Uterus (tissue), 2 donors: ENCODE measurements around the gene SPTBN5.

Source experiments
- POLR2A ChIP-seq, 2 donors: fragments of 450-650 bp; IDR thresholded peaks; one replicate each; pipeline ENCODE4 v1.6.1; 2016; ENCODE audit warnings: antibody characterized with exemption in 2 of 2, mild to moderate bottlenecking in 1 of 2, moderate library complexity in 1 of 2
- TF ChIP-seq, protein P1 (sequence below), 4 experiments: fragments of 200-600 bp in 2 of 4; fragments of 450-650 bp in 2 of 4; sonication (generic) in 2 of 4; IDR thresholded peaks; one replicate each; pipeline ENCODE4 v1.5.1; 2016 to 2019; ENCODE audit warnings: antibody characterized with exemption in 4 of 4, mild to moderate bottlenecking in 2 of 4, moderate library complexity in 1 of 4

DNA sequence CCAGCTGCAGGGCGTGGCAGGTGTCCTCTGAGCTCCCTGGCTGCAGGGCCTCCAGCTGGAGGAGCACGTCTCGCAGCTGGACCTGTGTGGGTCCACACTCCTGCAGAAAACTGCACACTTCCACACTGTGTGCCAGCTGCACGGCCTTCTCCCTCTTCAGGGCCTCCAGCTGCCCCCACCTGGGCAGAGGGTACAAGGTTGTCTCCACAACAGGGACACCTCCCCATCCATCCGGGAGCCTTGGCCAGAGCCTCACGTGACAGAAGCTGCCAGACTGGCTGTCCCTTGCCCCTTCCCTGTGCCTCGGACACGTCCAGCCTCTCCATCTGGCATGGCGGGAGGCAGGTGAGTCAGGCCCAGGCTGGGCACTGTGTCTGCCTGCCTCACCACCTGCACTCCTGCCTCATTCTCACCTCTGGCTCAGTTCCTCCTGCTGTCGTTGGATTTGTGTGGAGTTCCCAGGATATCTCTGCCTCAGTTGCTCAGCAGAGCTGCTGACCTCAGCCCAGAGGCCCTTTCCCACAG, 14.5 kb downstream of the SPTBN5 start:
- TF ChIP-seq, protein P1, sequence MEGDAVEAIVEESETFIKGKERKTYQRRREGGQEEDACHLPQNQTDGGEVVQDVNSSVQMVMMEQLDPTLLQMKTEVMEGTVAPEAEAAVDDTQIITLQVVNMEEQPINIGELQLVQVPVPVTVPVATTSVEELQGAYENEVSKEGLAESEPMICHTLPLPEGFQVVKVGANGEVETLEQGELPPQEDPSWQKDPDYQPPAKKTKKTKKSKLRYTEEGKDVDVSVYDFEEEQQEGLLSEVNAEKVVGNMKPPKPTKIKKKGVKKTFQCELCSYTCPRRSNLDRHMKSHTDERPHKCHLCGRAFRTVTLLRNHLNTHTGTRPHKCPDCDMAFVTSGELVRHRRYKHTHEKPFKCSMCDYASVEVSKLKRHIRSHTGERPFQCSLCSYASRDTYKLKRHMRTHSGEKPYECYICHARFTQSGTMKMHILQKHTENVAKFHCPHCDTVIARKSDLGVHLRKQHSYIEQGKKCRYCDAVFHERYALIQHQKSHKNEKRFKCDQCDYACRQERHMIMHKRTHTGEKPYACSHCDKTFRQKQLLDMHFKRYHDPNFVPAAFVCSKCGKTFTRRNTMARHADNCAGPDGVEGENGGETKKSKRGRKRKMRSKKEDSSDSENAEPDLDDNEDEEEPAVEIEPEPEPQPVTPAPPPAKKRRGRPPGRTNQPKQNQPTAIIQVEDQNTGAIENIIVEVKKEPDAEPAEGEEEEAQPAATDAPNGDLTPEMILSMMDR (IDR thresholded peaks at IDR 0.05): no peak
- no peak for TF ChIP-seq POLR2A (IDR thresholded peaks at IDR 0.05)
